GM23338 (cell line): ENCODE measurements around the gene SLC9B1. TPM values are rescaled to one million over a fixed set of nuclear protein-coding genes. Genes with fewer than 3 reads are reported as not detected.

Experiments
- ATAC-seq: fragments of 200-7000 bp; cut with Tn5 transposase; 3 replicates; pipeline ENCODE4 v1.9.1; 2020
- DNase-seq: peaks from one replicate; pipeline ENCODE4 v3.0.0-alpha.2; 2015; ENCODE audit warnings: low spot score
- H2AFZ ChIP-seq: fragments of 200-600 bp; sonication (generic); 2 replicates; pipeline ENCODE4 v1.8.0; 2016; ENCODE audit warnings: antibody characterized with exemption, mild to moderate bottlenecking, moderate library complexity
- H3F3A ChIP-seq: fragments of 200-600 bp; sonication (generic); replicated peaks from 2 replicates; pipeline ENCODE4 v1.8.0; 2017; ENCODE audit warnings: antibody characterized with exemption, mixed run types, low read depth
- H3K27ac ChIP-seq: fragments of 200-600 bp; sonication (generic); 2 replicates; pipeline ENCODE4 v1.6.1; 2016; ENCODE audit warnings: low read depth
- H3K27me3 ChIP-seq: fragments of 200-600 bp; sonication (generic); 2 replicates; pipeline ENCODE4 v1.8.0; 2016; ENCODE audit warnings: mild to moderate bottlenecking, mixed run types, moderate library complexity; ENCODE audit not compliant: insufficient read depth
- H3K36me3 ChIP-seq: fragments of 200-600 bp; sonication (generic); 2 replicates; pipeline ENCODE4 v1.8.0; 2016; ENCODE audit warnings: mild to moderate bottlenecking; ENCODE audit not compliant: insufficient read depth
- H3K4me1 ChIP-seq: fragments of 200-600 bp; sonication (generic); 2 replicates; pipeline ENCODE4 v1.8.0; 2016; ENCODE audit warnings: mild to moderate bottlenecking, moderate library complexity; ENCODE audit not compliant: insufficient read depth
- H3K4me2 ChIP-seq: fragments of 200-600 bp; sonication (generic); 2 replicates; pipeline ENCODE4 v1.7.1; 2017; ENCODE audit warnings: mixed run types
- H3K4me3 ChIP-seq: fragments of 200-600 bp; sonication (generic); 2 replicates; pipeline ENCODE4 v1.6.1; 2016; ENCODE audit warnings: mixed run types
- H3K79me2 ChIP-seq: fragments of 200-600 bp; sonication (generic); replicated peaks from 2 replicates; pipeline ENCODE4 v1.8.0; 2017; ENCODE audit warnings: mild to moderate bottlenecking; ENCODE audit not compliant: insufficient read depth
- H3K9me2 ChIP-seq: fragments of 200-600 bp; sonication (generic); 2 replicates; pipeline ENCODE4 v1.8.0; 2017; ENCODE audit not compliant: insufficient read depth
- H4K20me1 ChIP-seq: fragments of 200-600 bp; sonication (generic); replicated peaks from 2 replicates; pipeline ENCODE4 v1.8.0; 2017; ENCODE audit warnings: mild to moderate bottlenecking; ENCODE audit not compliant: insufficient read depth
- H3K27ac Mint-ChIP-seq: 2 replicates; pipeline ENCODE4 v1.8.0; 2020; ENCODE audit warnings: inconsistent platforms, mild to moderate bottlenecking, moderate library complexity, mixed read lengths
- H3K27me3 Mint-ChIP-seq: 3 replicates; pipeline ENCODE4 v1.8.0; 2022; ENCODE audit warnings: low read depth, mild to moderate bottlenecking, moderate library complexity, mixed read lengths, inconsistent platforms; ENCODE audit not compliant: insufficient read depth, poor library complexity
- H3K36me3 Mint-ChIP-seq: 3 replicates; pipeline ENCODE4 v1.8.0; 2021; ENCODE audit warnings: low read depth, mild to moderate bottlenecking, inconsistent platforms, moderate library complexity, mixed read lengths
- H3K4me1 Mint-ChIP-seq: 3 replicates; pipeline ENCODE4 v1.8.0; 2020; ENCODE audit warnings: mild to moderate bottlenecking, inconsistent platforms, mixed read lengths
- H3K4me3 Mint-ChIP-seq: 3 replicates; pipeline ENCODE4 v1.8.0; 2021; ENCODE audit warnings: moderate library complexity, mild to moderate bottlenecking, inconsistent platforms, mixed read lengths
- H3K9me3 Mint-ChIP-seq: 3 replicates; pipeline ENCODE4 v1.8.0; 2020; ENCODE audit warnings: moderate library complexity, mild to moderate bottlenecking, inconsistent platforms, mixed read lengths
- CREB1 ChIP-seq: fragments of 250-450 bp; sonication (Bioruptor Pico); IDR thresholded peaks from 2 replicates; pipeline ENCODE4 v1.5.0; 2020; ENCODE audit warnings: low read depth, mild to moderate bottlenecking, moderate library complexity
- ETS1 ChIP-seq: IDR thresholded peaks from 2 replicates; pipeline ENCODE4 v1.6.1; 2016; ENCODE audit warnings: antibody characterized with exemption
- EZH2phosphoT487 ChIP-seq: fragments of 200-600 bp; sonication (generic); IDR thresholded peaks from one replicate; pipeline ENCODE4 v1.8.1; 2018; ENCODE audit warnings: antibody characterized with exemption; ENCODE audit not compliant: unreplicated experiment
- JUNB ChIP-seq: IDR thresholded peaks from one replicate; pipeline ENCODE4 v1.6.1; 2016; ENCODE audit warnings: antibody characterized with exemption; ENCODE audit not compliant: unreplicated experiment
- NANOG ChIP-seq: IDR thresholded peaks from 2 replicates; pipeline ENCODE4 v1.6.1; 2016; ENCODE audit warnings: antibody characterized with exemption, borderline replicate concordance
- POLR2AphosphoS5 ChIP-seq: IDR thresholded peaks from 2 replicates; pipeline ENCODE4 v1.6.1; 2016; ENCODE audit warnings: antibody characterized with exemption, low read depth
- STAT1 ChIP-seq: IDR thresholded peaks from one replicate; pipeline ENCODE4 v1.6.1; 2016; ENCODE audit warnings: antibody characterized with exemption; ENCODE audit not compliant: unreplicated experiment
- ZNF114 ChIP-seq: fragments of 250-450 bp; sonication (Bioruptor Pico); IDR thresholded peaks from 2 replicates; pipeline ENCODE4 v1.5.0; 2020; ENCODE audit warnings: mild to moderate bottlenecking, moderate library complexity
- ZNF331 ChIP-seq: fragments of 250-450 bp; sonication (Bioruptor Pico); IDR thresholded peaks from 2 replicates; pipeline ENCODE4 v1.5.0; 2020; ENCODE audit warnings: low read depth, mild to moderate bottlenecking, moderate library complexity
- ZNF462 ChIP-seq: fragments of 250-450 bp; sonication (Bioruptor Pico); IDR thresholded peaks from 2 replicates; pipeline ENCODE4 v1.5.0; 2020; ENCODE audit warnings: mild to moderate bottlenecking, moderate library complexity
- polyA plus RNA-seq: library from polyadenylated mRNA; unstranded; fragments of >200 nt; fragmentation: Nextera tagmentation; extraction: Ambion mirVana; gene quantifications from 2 replicates; pipeline ENCODE4 v1.2.1, GENCODE V29; 2016
- total RNA-seq: library from RNA; depleted of rRNA; stranded (reverse); fragments of >200 nt; shearing (Covaris generic); gene quantifications from 2 replicates; pipeline ENCODE4 v1.2.3, GENCODE V29; 2014
- TF ChIP-seq, protein P1 (sequence below): IDR thresholded peaks from one replicate; pipeline ENCODE4 v1.6.1; 2018; ENCODE audit warnings: antibody characterized with exemption; ENCODE audit not compliant: unreplicated experiment

The SLC9B1 gene
- total and polyA plus RNA-seq, 2 experiments from 2014 or later = 0.66 to 0.80 TPM

GRCh38 chr4:103024996-103025395 is 5.5 kb upstream of the SLC9B1 start:
- H3K4me1 ChIP-seq = no peaks in the 10 kb centered on the region; the same call in 1 of the 2 replicates
- H3K27me3 ChIP-seq = no peaks in the 10 kb centered on the region
- no peaks in the 10 kb centered on the region for H3K9me3 Mint-ChIP-seq
- ATAC-seq (no peak), DNase-seq (no peak)
- 0 out of 2 replicates have a peak, but pooled peaks cover 2% of the 10 kb centered on the region for H3F3A ChIP-seq
- H3K4me1 Mint-ChIP-seq = no peaks in the 10 kb centered on the region
- H2AFZ ChIP-seq = no peak overlapping the region
- no peaks in the 10 kb centered on the region for H3K36me3 ChIP-seq
- no peak overlapping the region for H3K4me3 ChIP-seq
- no peaks in the 10 kb centered on the region for H3K36me3 Mint-ChIP-seq
- no peaks in the 10 kb centered on the region for H3K9me2 ChIP-seq
- no peak overlapping the region for H3K4me2 ChIP-seq
- H3K4me3 Mint-ChIP-seq = no peak overlapping the region
- no peak overlapping the region for H3K27ac Mint-ChIP-seq
- no peak overlapping the region for H3K27ac ChIP-seq
- H3K27me3 Mint-ChIP-seq = peaks cover 2% of the 10 kb centered on the region
- no peaks in the 10 kb centered on the region for H3K79me2 ChIP-seq
- no peaks in the 10 kb centered on the region for H4K20me1 ChIP-seq
- TF ChIP-seq ZNF462 (CRISPR knock-in tag) (no peak), POLR2AphosphoS5 (no peak), ZNF114 (CRISPR knock-in tag) (no peak), STAT1 (no peak), EZH2phosphoT487 (no peak), ZNF331 (CRISPR knock-in tag) (no peak), NANOG (no peak), JUNB (no peak), CREB1 (CRISPR knock-in tag) (no peak), ETS1 (no peak)
- TF ChIP-seq, protein P1, sequence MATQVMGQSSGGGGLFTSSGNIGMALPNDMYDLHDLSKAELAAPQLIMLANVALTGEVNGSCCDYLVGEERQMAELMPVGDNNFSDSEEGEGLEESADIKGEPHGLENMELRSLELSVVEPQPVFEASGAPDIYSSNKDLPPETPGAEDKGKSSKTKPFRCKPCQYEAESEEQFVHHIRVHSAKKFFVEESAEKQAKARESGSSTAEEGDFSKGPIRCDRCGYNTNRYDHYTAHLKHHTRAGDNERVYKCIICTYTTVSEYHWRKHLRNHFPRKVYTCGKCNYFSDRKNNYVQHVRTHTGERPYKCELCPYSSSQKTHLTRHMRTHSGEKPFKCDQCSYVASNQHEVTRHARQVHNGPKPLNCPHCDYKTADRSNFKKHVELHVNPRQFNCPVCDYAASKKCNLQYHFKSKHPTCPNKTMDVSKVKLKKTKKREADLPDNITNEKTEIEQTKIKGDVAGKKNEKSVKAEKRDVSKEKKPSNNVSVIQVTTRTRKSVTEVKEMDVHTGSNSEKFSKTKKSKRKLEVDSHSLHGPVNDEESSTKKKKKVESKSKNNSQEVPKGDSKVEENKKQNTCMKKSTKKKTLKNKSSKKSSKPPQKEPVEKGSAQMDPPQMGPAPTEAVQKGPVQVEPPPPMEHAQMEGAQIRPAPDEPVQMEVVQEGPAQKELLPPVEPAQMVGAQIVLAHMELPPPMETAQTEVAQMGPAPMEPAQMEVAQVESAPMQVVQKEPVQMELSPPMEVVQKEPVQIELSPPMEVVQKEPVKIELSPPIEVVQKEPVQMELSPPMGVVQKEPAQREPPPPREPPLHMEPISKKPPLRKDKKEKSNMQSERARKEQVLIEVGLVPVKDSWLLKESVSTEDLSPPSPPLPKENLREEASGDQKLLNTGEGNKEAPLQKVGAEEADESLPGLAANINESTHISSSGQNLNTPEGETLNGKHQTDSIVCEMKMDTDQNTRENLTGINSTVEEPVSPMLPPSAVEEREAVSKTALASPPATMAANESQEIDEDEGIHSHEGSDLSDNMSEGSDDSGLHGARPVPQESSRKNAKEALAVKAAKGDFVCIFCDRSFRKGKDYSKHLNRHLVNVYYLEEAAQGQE = no peak
